H9 (cell line): ENCODE data around the gene FBXO40. TPM values are rescaled to one million over a fixed set of nuclear protein-coding genes. Genes with fewer than 3 reads are reported as not detected.

Experiments
- DNase-seq: peaks from one replicate; pipeline ENCODE4 v3.0.0-alpha.2; 2017
- H2AFZ ChIP-seq: one replicate; pipeline ENCODE4 v1.6.1; 2013; ENCODE audit warnings: mild to moderate bottlenecking, low read length, control low read depth, moderate library complexity
- H2AK5ac ChIP-seq: 2 replicates; pipeline ENCODE4 v1.6.1; 2013; ENCODE audit warnings: low read length, control low read depth, mixed read lengths; ENCODE audit not compliant: insufficient read length
- H2BK120ac ChIP-seq: one replicate; pipeline ENCODE4 v1.6.1; 2013; ENCODE audit warnings: low read depth, mild to moderate bottlenecking, low read length, control low read depth, inconsistent platforms; ENCODE audit not compliant: poor library complexity, severe bottlenecking
- H2BK12ac ChIP-seq: 2 replicates; pipeline ENCODE4 v1.6.1; 2013; ENCODE audit warnings: low read length, control low read depth, mixed read lengths, low read depth; ENCODE audit not compliant: insufficient read length
- H2BK15ac ChIP-seq: 2 replicates; pipeline ENCODE4 v1.6.1; 2013; ENCODE audit warnings: low read depth, low read length, control low read depth
- H2BK20ac ChIP-seq: one replicate; pipeline ENCODE4 v1.6.1; 2013; ENCODE audit warnings: low read depth, mild to moderate bottlenecking, low read length, control low read depth, inconsistent platforms; ENCODE audit not compliant: poor library complexity, severe bottlenecking
- H2BK5ac ChIP-seq: 2 replicates; pipeline ENCODE4 v1.6.1; 2013; ENCODE audit warnings: low read length, control low read depth, mixed read lengths; ENCODE audit not compliant: insufficient read length
- H3K14ac ChIP-seq: 2 replicates; pipeline ENCODE4 v1.6.1; 2013; ENCODE audit warnings: low read length, control low read depth; ENCODE audit not compliant: insufficient read depth
- H3K18ac ChIP-seq: 2 replicates; pipeline ENCODE4 v1.6.1; 2013; ENCODE audit warnings: low read depth, mild to moderate bottlenecking, mixed read lengths, low read length, control low read depth; ENCODE audit not compliant: insufficient read length
- H3K23ac ChIP-seq: 2 replicates; pipeline ENCODE4 v1.6.1; 2013; ENCODE audit warnings: low read length, control low read depth, mixed read lengths, low read depth; ENCODE audit not compliant: insufficient read length
- H3K23me2 ChIP-seq: 2 replicates; pipeline ENCODE4 v1.6.1; 2013; ENCODE audit warnings: low read depth, mild to moderate bottlenecking, mixed read lengths, low read length, control low read depth; ENCODE audit not compliant: insufficient read length, poor library complexity, severe bottlenecking
- H3K27ac ChIP-seq: 2 replicates; pipeline ENCODE4 v1.5.1; 2013; ENCODE audit warnings: low read length, control low read depth, mixed read lengths, low read depth; ENCODE audit not compliant: insufficient read length
- H3K27me3 ChIP-seq: 2 replicates; pipeline ENCODE4 v1.6.1; 2013; ENCODE audit warnings: low read length, control low read depth, inconsistent platforms; ENCODE audit not compliant: insufficient read depth
- H3K4ac ChIP-seq: 2 replicates; pipeline ENCODE4 v1.6.1; 2013; ENCODE audit warnings: low read depth, mild to moderate bottlenecking, control low read depth, inconsistent platforms, low read length, moderate library complexity
- H3K4me1 ChIP-seq: 2 replicates; pipeline ENCODE4 v1.6.1; 2013; ENCODE audit warnings: low read length, control low read depth, inconsistent platforms; ENCODE audit not compliant: insufficient read depth
- H3K4me2 ChIP-seq: 2 replicates; pipeline ENCODE4 v1.6.1; 2013; ENCODE audit warnings: low read length, control low read depth, mixed read lengths; ENCODE audit not compliant: insufficient read length, insufficient read depth
- H3K56ac ChIP-seq: 2 replicates; pipeline ENCODE4 v1.6.1; 2013; ENCODE audit warnings: low read depth, mild to moderate bottlenecking, mixed read lengths, low read length, control low read depth; ENCODE audit not compliant: insufficient read length
- H3K79me1 ChIP-seq: 2 replicates; pipeline ENCODE4 v1.6.1; 2013; ENCODE audit warnings: low read depth, mild to moderate bottlenecking, moderate library complexity, low read length, control low read depth, inconsistent platforms; ENCODE audit not compliant: insufficient read depth, poor library complexity, severe bottlenecking
- H3K79me2 ChIP-seq: 2 replicates; pipeline ENCODE4 v1.6.1; 2013; ENCODE audit warnings: low read length, control low read depth, inconsistent platforms; ENCODE audit not compliant: insufficient read depth
- H3K9ac ChIP-seq: 2 replicates; pipeline ENCODE4 v1.6.1; 2013; ENCODE audit warnings: low read length, control low read depth, mixed read lengths; ENCODE audit not compliant: insufficient read length; ENCODE audit errors: extremely low read depth
- H3K9me3 ChIP-seq: one replicate; pipeline ENCODE4 v1.6.1; 2013; ENCODE audit warnings: low read depth, low read length, inconsistent platforms; ENCODE audit not compliant: control insufficient read depth
- H3T11ph ChIP-seq: one replicate; pipeline ENCODE4 v1.6.1; 2013; ENCODE audit warnings: mild to moderate bottlenecking, low read length, control low read depth, inconsistent platforms
- H4K20me1 ChIP-seq: one replicate; pipeline ENCODE4 v1.6.1; 2013; ENCODE audit not compliant: control insufficient read depth, insufficient read length, insufficient read depth
- H4K5ac ChIP-seq: 2 replicates; pipeline ENCODE4 v1.6.1; 2013; ENCODE audit warnings: low read depth, mild to moderate bottlenecking, mixed read lengths, low read length, control low read depth; ENCODE audit not compliant: insufficient read length
- H4K8ac ChIP-seq: replicated peaks from 2 replicates; pipeline ENCODE4 v1.6.1; 2013; ENCODE audit warnings: low read length, control low read depth, mixed read lengths, low read depth; ENCODE audit not compliant: insufficient read length
- H4K91ac ChIP-seq: 2 replicates; pipeline ENCODE4 v1.6.1; 2013; ENCODE audit warnings: low read depth, mild to moderate bottlenecking, moderate library complexity, mixed read lengths, low read length, control low read depth; ENCODE audit not compliant: insufficient read length
- H3K27ac Mint-ChIP-seq, 3 experiments: 2 replicates in 2 of 3; 3 replicates in 1 of 3; pipeline ENCODE4 v1.8.0; 2020 to 2021; ENCODE audit warnings: mixed read lengths in 3 of 3, mild to moderate bottlenecking in 1 of 3, moderate library complexity in 1 of 3
- H3K27me3 Mint-ChIP-seq: 2 replicates; pipeline ENCODE4 v1.8.0; 2021; ENCODE audit warnings: low read depth, mild to moderate bottlenecking, moderate library complexity, mixed read lengths
- H3K36me3 Mint-ChIP-seq, 3 experiments: 2 replicates in 2 of 3; 3 replicates in 1 of 3; pipeline ENCODE4 v1.8.0; 2020 to 2021; ENCODE audit warnings: low read depth in 3 of 3, mixed read lengths in 3 of 3; ENCODE audit not compliant: insufficient read depth in 1 of 3
- H3K4me1 Mint-ChIP-seq, 2 experiments: 2 replicates each; pipeline ENCODE4 v1.8.0; 2020; ENCODE audit warnings: mixed read lengths in 2 of 2
- H3K4me3 Mint-ChIP-seq, 2 experiments: 2 replicates in 1 of 2; 3 replicates in 1 of 2; pipeline ENCODE4 v1.8.0; 2020 to 2021; ENCODE audit warnings: mild to moderate bottlenecking in 2 of 2, mixed read lengths in 2 of 2, moderate library complexity in 1 of 2
- H3K9me3 Mint-ChIP-seq, 2 experiments: 2 replicates in 1 of 2; 3 replicates in 1 of 2; pipeline ENCODE4 v1.8.0; 2020; ENCODE audit warnings: mild to moderate bottlenecking in 2 of 2, mixed read lengths in 2 of 2, moderate library complexity in 1 of 2
- CTCF ChIP-seq: fragments of 200-600 bp; sonication (generic); conservative IDR thresholded peaks from 3 replicates; pipeline ENCODE4 v1.8.0; 2021; ENCODE audit warnings: antibody characterized with exemption, mild to moderate bottlenecking
- WGBS: extraction: QIAGEN DNeasy Blood & Tissue Kit; methylation state at CpG from one replicate; pipeline ENCODE4 v1.1.7; 2013; ENCODE audit warnings: missing lambda C conversion rate, low lambda C conversion rate, mixed read lengths; ENCODE audit not compliant: insufficient read length; ENCODE audit errors: extremely low coverage; 5-methylcytosine and 5-hydroxymethylcytosine counted together
- total RNA-seq: library from RNA; stranded (reverse); gene quantifications from 2 replicates; pipeline ENCODE4 v1.2.1, GENCODE V29; 2021

FBXO40 gene
- total RNA-seq, 1 experiment from 2014 or later = 0.04 TPM

GRCh38 chr3:121630355-121630754 is 37.2 kb downstream of the FBXO40 start:
- no peak overlapping the region for H3K4me3 Mint-ChIP-seq
- Histone ChIP-seq H3T11ph (no peak overlapping the region), H3K18ac (no peak overlapping the region), H4K91ac (no peak overlapping the region), H3K23me2 (no peaks in the 10 kb centered on the region), H4K8ac (no peak overlapping the region), H3K56ac (no peak overlapping the region), H2AFZ (no peak overlapping the region), H2BK5ac (no peak overlapping the region), H3K14ac (no peak overlapping the region), H3K4ac (no peak overlapping the region), H2BK12ac (no peak overlapping the region), H2BK20ac (no peak overlapping the region), H4K20me1 (no peaks in the 10 kb centered on the region), H2BK120ac (no peak overlapping the region), H3K79me2 (no peaks in the 10 kb centered on the region), H4K5ac (no peak overlapping the region), H3K9ac (no peak overlapping the region), H3K79me1 (no peaks in the 10 kb centered on the region), H3K9me3 (no peaks in the 10 kb centered on the region), H3K27me3 (no peaks in the 10 kb centered on the region), H3K23ac (no peak overlapping the region), H2BK15ac (no peak overlapping the region), H3K4me1 (peaks cover 2% of the 10 kb centered on the region; the same call in 1 of the 2 replicates), H3K27ac (no peak overlapping the region), H3K4me2 (no peak overlapping the region), H2AK5ac (no peak overlapping the region)
- H3K27me3 Mint-ChIP-seq = peaks cover 2% of the 10 kb centered on the region; the same call in 1 of the 2 replicates
- H3K27ac Mint-ChIP-seq = no peak overlapping the region
- TF ChIP-seq CTCF = no peak
- no CpG with 5 or more reads among the region's 1 CpG for WGBS
- no peaks in the 10 kb centered on the region; a peak in 1 of 5 replicates for H3K9me3 Mint-ChIP-seq
- peaks cover 22 to 25% of the 10 kb centered on the region in 2 experiments for H3K4me1 Mint-ChIP-seq
- peaks cover 0 to 3% (median 0%) of the 10 kb centered on the region in 3 experiments; a peak in 2 of 7 replicates for H3K36me3 Mint-ChIP-seq
- no peak for DNase-seq
